Neutrophil (primary cell): ENCODE data around the gene CNTNAP2.

Experiments used
- H3K27ac ChIP-seq: fragments of 200-600 bp; sonication (generic); 2 replicates; pipeline ENCODE4 v1.5.1; 2016; ENCODE audit warnings: mild to moderate bottlenecking, moderate library complexity
- H3K27me3 ChIP-seq: fragments of 200-600 bp; sonication (generic); 2 replicates; pipeline ENCODE4 v1.6.0; 2016; ENCODE audit warnings: mild to moderate bottlenecking
- H3K36me3 ChIP-seq: fragments of 200-600 bp; sonication (generic); 2 replicates; pipeline ENCODE4 v1.5.1; 2017
- H3K4me1 ChIP-seq, 2 experiments: fragments of 200-600 bp in 1 of 2; sonication (generic) in 1 of 2; 1 replicate in 1 of 2; 2 replicates in 1 of 2; pipeline versions ENCODE4 v1.5.1 to v1.6.1; 2013 to 2016; ENCODE audit warnings: low read depth in 1 of 2, low read length in 1 of 2, mild to moderate bottlenecking in 1 of 2, moderate library complexity in 1 of 2; ENCODE audit not compliant: control insufficient read depth in 1 of 2, insufficient read depth in 1 of 2
- H3K4me3 ChIP-seq, 2 experiments: fragments of 200-600 bp in 1 of 2; sonication (generic) in 1 of 2; 1 replicate in 1 of 2; 2 replicates in 1 of 2; pipeline ENCODE4 v1.5.1; 2013 to 2016; ENCODE audit warnings: low read depth in 1 of 2, low read length in 1 of 2, mild to moderate bottlenecking in 1 of 2, moderate library complexity in 1 of 2
- H3K9me3 ChIP-seq: fragments of 200-600 bp; sonication (generic); 2 replicates; pipeline ENCODE4 v1.5.1; 2016
- TF ChIP-seq, protein P1 (sequence below): fragments of 200-600 bp; sonication (generic); IDR thresholded peaks from 2 replicates; pipeline ENCODE4 v1.5.1; 2016; ENCODE audit warnings: antibody characterized with exemption

Gene CNTNAP2

GRCh38 chr7:146725520-146725919, 608.9 kb downstream of the CNTNAP2 start:
- Histone ChIP-seq H3K4me1 (no peaks in the 10 kb centered on the region), H3K27ac (no peak overlapping the region), H3K9me3 (no peaks in the 10 kb centered on the region), H3K36me3 (no peaks in the 10 kb centered on the region), H3K4me3 (no peak overlapping the region), H3K27me3 (no peaks in the 10 kb centered on the region)
- TF ChIP-seq, protein P1, sequence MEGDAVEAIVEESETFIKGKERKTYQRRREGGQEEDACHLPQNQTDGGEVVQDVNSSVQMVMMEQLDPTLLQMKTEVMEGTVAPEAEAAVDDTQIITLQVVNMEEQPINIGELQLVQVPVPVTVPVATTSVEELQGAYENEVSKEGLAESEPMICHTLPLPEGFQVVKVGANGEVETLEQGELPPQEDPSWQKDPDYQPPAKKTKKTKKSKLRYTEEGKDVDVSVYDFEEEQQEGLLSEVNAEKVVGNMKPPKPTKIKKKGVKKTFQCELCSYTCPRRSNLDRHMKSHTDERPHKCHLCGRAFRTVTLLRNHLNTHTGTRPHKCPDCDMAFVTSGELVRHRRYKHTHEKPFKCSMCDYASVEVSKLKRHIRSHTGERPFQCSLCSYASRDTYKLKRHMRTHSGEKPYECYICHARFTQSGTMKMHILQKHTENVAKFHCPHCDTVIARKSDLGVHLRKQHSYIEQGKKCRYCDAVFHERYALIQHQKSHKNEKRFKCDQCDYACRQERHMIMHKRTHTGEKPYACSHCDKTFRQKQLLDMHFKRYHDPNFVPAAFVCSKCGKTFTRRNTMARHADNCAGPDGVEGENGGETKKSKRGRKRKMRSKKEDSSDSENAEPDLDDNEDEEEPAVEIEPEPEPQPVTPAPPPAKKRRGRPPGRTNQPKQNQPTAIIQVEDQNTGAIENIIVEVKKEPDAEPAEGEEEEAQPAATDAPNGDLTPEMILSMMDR = no peak

DNA sequence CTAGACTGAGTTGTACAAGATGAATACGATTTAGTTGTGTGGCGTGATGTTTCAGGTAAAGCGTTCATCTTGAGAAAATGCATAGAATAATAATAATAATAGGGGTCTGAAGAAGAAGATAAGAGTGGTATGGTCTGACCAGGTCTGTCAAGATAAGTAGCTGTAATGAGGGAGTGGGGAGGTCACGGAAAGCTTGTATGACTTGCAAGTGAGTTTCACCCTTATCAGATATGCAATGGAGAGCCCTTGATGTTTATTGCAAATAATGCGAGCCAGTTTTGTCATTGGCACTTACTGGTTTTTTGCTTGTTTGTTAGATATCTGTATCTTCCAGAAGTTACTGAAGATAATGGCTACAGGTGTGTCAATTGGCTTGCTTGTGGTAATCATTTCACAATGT, 611.5 kb downstream of the CNTNAP2 start:
- no peak overlapping the region for H3K4me3 ChIP-seq
- H3K27me3 ChIP-seq = no peaks in the 10 kb centered on the region
- TF ChIP-seq, protein P1 = no peak
- no peaks in the 10 kb centered on the region for H3K36me3 ChIP-seq
- H3K9me3 ChIP-seq = no peaks in the 10 kb centered on the region
- H3K27ac ChIP-seq = no peak overlapping the region
- no peaks in the 10 kb centered on the region for H3K4me1 ChIP-seq

GRCh38 chr7:146728611-146729010, 612.0 kb downstream of the CNTNAP2 start:
- TF ChIP-seq, protein P1 = no peak
- no peaks in the 10 kb centered on the region for H3K27me3 ChIP-seq
- no peaks in the 10 kb centered on the region for H3K36me3 ChIP-seq
- no peak overlapping the region for H3K4me3 ChIP-seq
- H3K9me3 ChIP-seq = no peaks in the 10 kb centered on the region
- no peak overlapping the region for H3K27ac ChIP-seq
- no peaks in the 10 kb centered on the region for H3K4me1 ChIP-seq

DNA sequence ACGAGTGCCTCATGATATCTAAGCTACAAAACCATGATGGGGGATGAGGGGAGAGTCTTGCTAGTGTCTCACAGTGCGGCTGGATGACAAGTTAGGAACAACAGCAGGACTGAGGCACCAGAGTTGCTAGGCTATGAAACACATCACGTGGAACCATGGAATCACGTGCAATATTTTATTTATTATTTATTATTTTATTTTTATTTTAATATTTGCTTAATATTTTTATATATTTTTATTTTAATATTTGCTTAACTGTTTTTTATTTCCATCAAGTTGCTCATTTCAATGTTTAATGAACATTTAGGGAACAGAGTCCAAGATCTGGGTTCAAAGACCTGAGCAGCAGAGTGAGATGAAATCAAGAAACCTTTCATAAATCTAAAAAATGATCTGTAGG, 614.6 kb downstream of the CNTNAP2 start:
- no peak overlapping the region for H3K4me3 ChIP-seq
- H3K27me3 ChIP-seq = no peaks in the 10 kb centered on the region
- no peaks in the 10 kb centered on the region for H3K4me1 ChIP-seq
- no peaks in the 10 kb centered on the region for H3K9me3 ChIP-seq
- H3K27ac ChIP-seq = no peak overlapping the region
- TF ChIP-seq, protein P1 = no peak
- H3K36me3 ChIP-seq = no peaks in the 10 kb centered on the region

DNA sequence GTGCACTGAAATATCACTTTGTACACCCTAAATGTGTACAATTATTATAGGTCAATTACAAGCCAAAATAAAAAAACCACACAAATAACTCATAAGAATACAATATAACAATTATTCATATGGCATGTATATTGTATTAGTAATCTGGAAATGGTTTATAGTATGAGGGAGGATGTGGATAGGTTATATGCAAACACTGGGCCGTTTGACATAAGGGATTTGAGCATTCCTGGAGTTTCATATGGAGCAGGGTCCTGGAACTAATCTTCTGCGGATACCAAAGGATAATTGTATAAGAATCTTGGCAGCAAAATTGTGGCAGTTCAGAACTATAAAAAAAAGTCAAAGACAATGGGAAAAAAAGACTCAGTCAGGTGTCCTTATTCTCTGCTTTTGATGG, 619.4 kb downstream of the CNTNAP2 start:
- Histone ChIP-seq H3K9me3 (peaks cover 8% of the 10 kb centered on the region), H3K4me3 (no peak overlapping the region), H3K27me3 (no peaks in the 10 kb centered on the region), H3K36me3 (no peaks in the 10 kb centered on the region), H3K4me1 (no peaks in the 10 kb centered on the region), H3K27ac (no peak overlapping the region)
- TF ChIP-seq, protein P1 = no peak
